Keratinocyte (primary cell): ENCODE data around the gene P2RX2.

ENCODE experiments used
- EZH2 ChIP-seq: IDR thresholded peaks from one replicate; pipeline ENCODE4 v1.6.1; 2012; ENCODE audit warnings: inconsistent platforms, mild to moderate bottlenecking, low read length, moderate library complexity
- TF ChIP-seq, protein P1 (sequence below), 3 experiments: IDR thresholded peaks in 1 of 3; conservative IDR thresholded peaks in 1 of 3; optimal IDR thresholded peaks in 1 of 3; 2 replicates in 2 of 3; 3 replicates in 1 of 3; pipeline versions ENCODE3 to v1.5.1; 2011; ENCODE audit warnings: low read length in 3 of 3, mild to moderate bottlenecking in 3 of 3, moderate library complexity in 2 of 3, control low read depth in 1 of 3, inconsistent platforms in 1 of 3; ENCODE audit not compliant: insufficient read depth in 2 of 3; ENCODE audit errors: extremely low read depth in 1 of 3

DNA sequence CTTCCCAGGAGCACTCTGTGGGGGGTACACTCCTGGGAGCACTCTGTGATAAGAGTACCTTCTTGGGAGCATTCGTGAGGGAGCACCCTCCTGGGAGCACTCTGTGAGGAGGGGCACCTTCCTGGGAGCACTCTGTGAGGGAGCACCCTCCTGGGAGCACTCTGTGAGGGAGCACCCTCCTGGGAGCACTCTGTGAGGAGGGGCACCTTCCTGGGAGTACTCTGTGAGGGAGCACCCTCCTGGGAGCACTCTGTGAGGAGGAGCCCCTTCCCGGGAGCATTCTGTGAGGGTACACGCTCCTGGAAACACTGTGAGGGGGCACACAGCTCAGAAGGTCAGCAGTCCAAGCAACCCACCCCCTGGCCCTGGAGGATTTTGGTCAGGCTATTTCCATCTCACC, 30.8 kb upstream of the P2RX2 start:
- TF ChIP-seq, protein P1, sequence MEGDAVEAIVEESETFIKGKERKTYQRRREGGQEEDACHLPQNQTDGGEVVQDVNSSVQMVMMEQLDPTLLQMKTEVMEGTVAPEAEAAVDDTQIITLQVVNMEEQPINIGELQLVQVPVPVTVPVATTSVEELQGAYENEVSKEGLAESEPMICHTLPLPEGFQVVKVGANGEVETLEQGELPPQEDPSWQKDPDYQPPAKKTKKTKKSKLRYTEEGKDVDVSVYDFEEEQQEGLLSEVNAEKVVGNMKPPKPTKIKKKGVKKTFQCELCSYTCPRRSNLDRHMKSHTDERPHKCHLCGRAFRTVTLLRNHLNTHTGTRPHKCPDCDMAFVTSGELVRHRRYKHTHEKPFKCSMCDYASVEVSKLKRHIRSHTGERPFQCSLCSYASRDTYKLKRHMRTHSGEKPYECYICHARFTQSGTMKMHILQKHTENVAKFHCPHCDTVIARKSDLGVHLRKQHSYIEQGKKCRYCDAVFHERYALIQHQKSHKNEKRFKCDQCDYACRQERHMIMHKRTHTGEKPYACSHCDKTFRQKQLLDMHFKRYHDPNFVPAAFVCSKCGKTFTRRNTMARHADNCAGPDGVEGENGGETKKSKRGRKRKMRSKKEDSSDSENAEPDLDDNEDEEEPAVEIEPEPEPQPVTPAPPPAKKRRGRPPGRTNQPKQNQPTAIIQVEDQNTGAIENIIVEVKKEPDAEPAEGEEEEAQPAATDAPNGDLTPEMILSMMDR (optimal IDR thresholded peaks at IDR 0.05 in 1 of 3, IDR thresholded peaks at IDR 0.05 in 1 of 3, conservative IDR thresholded peaks at IDR 0.05 in 1 of 3; ENCODE audit: extremely low read depth in 1 of 3, insufficient read depth in 2 of 3, low read length in 3 of 3) = no peak
- no peak for TF ChIP-seq EZH2
